ENCODE data around the gene TAF13. TPM values are rescaled to one million over a fixed set of nuclear protein-coding genes. Genes with fewer than 3 reads are reported as not detected.
A peak's percentile ranks its signal among the peaks of the same experiment; 100 is the strongest.
"Not testable (repeated sequence)": the region's sequence is repeated elsewhere in the genome, so short reads cannot be mapped to it uniquely, and the experiment has no call there.

Gene TAF13
- total RNA-seq, 2 donors from 2014 or later, result 18.3 to 27.4 TPM

DNA sequence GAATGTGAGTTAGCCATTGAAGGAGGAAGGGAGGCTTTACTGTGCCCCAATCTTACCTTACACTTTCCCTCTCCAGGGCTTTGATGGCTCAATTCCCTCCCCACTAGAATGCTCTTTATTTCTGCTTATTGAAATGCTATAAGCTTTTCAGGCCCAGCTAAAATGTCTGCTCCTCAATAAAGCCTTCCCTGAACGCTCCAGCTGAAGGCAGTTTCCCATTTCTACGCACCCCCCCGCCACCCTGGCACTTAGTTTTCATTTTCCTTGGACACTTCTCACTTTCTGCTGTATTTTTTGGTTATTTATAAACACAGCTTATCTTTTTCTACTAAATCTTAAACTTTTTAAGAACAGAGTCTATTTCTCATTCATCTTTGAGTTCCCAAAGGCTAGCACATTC, 7.7 kb upstream of the TAF13 start:
- Mint-ChIP-seq H3K4me3 (no peak overlapping the region), H3K9me3 (no peaks in the 10 kb centered on the region), H3K36me3 (ENCODE audit: low read depth) (no peaks in the 10 kb centered on the region), H3K27ac (no peak overlapping the region), H3K27me3 (no peaks in the 10 kb centered on the region), H3K4me1 (peaks cover 4% of the 10 kb centered on the region)
- ATAC-seq (replicated peaks), result no peak

DNA sequence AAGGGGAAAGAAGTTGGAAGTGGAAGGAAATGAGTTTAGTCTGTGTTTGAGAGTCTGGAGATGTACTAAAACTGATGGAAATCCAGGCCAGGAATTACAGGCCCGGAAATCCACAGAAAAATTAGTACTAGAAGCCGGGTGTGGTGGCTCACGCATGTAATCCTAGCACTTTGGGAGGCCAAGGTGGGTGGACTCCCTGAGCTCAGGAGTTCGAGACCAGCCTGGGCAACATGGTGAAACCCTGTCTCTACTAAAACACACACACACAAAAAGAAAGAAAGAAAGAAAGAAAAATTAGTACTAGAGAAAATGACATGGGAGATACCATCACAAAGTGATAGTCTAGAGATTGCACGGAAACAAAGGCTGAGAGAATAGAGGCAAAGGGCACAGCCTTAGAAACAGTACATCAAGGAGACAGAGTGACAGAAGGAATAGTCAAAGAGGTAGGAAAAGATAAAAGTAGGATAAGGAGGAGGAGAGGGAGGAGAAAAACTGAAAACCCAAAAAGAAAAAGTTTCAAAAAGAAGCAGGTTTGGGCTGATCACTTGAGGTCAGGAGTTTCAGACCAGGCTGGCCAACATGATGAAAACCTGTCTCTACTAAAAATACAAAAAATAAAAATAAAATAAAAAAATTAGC, 4.8 kb upstream of the TAF13 start:
- Mint-ChIP-seq H3K4me3 (no peak overlapping the region), H3K27me3 (no peaks in the 10 kb centered on the region), H3K36me3 (ENCODE audit: low read depth) (peaks cover 6% of the 10 kb centered on the region), H3K27ac (peak overlapping the region; percentile 28), H3K9me3 (no peaks in the 10 kb centered on the region), H3K4me1 (peaks cover 4% of the 10 kb centered on the region)
- no peak for ATAC-seq (replicated peaks)

DNA sequence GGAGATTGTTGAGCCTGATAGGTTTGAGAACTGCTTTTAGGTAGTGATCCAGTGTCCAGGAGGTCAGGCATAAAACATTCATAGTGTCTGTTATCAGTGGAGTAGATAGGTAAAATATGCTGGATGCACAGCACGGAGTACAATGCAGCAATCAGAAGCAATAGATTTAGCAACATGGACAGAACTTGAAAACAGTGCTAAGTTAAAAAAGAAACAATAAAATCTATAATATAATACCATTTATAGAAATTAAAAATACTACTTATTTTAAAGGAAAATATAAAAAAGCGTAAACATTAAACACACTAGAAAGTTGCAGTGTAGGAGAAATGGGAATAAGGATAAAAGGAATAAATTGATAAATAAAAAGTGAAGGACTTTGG, 3.4 kb upstream of the TAF13 start:
- Mint-ChIP-seq H3K9me3 (no peaks in the 10 kb centered on the region), H3K27ac (no peak overlapping the region), H3K4me3 (no peak overlapping the region), H3K36me3 (ENCODE audit: low read depth) (peaks cover 8% of the 10 kb centered on the region), H3K27me3 (no peaks in the 10 kb centered on the region), H3K4me1 (peaks cover 4% of the 10 kb centered on the region)
- no peak for ATAC-seq (replicated peaks)

DNA sequence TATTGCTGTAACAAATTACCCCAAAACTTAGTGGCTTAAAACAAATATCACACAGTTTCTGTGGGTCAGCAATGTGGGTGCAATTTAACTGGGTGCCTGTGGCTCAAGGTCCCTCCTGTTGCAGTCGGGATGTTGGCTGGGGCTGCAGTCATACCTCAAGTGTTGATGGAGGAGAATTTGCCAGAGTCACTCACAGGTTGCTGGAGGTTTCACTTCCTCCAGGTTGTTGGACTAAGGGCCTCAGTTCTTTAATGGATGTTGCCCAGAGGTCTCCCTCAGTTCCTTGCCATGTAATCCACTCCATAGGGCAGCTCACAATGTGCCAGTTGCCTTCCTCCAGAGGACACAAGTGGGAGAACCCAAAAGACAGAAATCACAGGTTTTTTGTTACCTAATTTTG, 2.5 kb upstream of the TAF13 start:
- Mint-ChIP-seq H3K27ac (no peak overlapping the region), H3K9me3 (no peaks in the 10 kb centered on the region), H3K36me3 (ENCODE audit: low read depth) (peaks cover 18% of the 10 kb centered on the region), H3K4me1 (peaks cover 4% of the 10 kb centered on the region), H3K27me3 (no peaks in the 10 kb centered on the region), H3K4me3 (no peak overlapping the region)
- ATAC-seq (replicated peaks), result no peak

DNA sequence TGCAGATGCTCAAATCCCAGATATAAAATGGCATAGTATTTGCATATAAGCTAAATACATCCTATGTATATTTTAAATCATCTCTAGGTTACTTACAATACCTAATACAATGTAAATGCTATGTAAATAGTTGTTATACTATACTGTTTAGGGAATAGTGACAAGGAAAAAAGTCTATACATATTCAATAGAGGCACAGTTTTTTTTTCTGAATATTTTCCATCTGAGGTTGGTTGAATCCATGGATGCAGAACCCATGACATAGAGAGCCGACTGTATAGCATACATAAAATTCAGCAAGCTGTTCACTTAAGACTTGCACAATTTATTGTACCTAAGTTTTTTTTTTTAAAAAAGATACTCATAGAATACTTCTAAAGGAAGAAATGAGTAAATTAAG, 6.5 kb downstream of the TAF13 start:
- Mint-ChIP-seq H3K27me3 (no peaks in the 10 kb centered on the region), H3K36me3 (ENCODE audit: low read depth) (peaks cover 88% of the 10 kb centered on the region)

DNA sequence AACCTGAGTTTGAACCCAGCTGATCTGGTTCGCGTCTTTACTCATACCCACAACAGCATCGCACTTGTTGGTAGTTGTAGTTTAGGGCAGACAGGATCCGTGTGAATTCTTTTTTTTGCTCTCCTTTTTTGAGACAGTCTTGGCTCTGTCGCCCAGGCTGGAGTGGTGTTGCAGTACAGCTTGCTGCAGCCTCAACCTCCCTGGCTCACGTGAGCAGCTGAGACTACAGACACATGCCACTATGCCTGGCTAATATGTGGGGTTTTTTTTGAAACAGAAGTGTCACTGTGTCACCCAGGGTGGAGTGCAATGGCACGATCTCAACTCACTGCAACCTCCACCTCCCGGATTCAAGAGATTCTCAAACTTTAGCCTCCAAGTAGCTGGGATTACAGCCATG, 7.9 kb downstream of the TAF13 start:
- Mint-ChIP-seq H3K36me3 (ENCODE audit: low read depth) (peaks cover 84% of the 10 kb centered on the region), H3K4me3 (no peak overlapping the region), H3K27ac (no peak overlapping the region), H3K9me3 (no peaks in the 10 kb centered on the region), H3K4me1 (no peaks in the 10 kb centered on the region), H3K27me3 (no peaks in the 10 kb centered on the region)
- ATAC-seq (replicated peaks), result no peak

More for the DNA sequence above, 6.5 kb downstream of the TAF13 start:
- Mint-ChIP-seq H3K9me3 (no peaks in the 10 kb centered on the region), H3K4me1 (no peaks in the 10 kb centered on the region), H3K27ac (no peak overlapping the region), H3K4me3 (no peak overlapping the region)
- no peak for ATAC-seq (replicated peaks)

DNA sequence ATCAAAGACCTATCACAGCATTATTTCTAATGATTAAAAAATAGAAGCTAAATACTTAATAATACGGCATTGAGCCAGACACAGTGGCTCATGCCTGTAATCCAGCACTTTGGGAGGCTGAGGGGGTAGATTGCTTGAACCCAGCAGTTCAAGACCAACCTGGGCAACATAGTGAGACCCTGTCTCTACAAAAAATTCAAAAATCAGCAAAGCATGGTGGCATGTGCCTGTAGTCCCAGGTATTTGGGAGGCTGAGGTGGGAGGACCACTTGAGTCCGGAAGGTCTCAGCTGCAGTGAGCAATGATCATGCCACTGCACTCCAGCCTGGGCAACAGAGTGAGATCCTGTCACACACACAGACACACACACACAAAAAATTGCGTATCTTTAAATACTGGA, 10.7 kb downstream of the TAF13 start:
- no peak overlapping the region for H3K4me3 Mint-ChIP-seq
- no peaks in the 10 kb centered on the region for H3K27me3 Mint-ChIP-seq
- ATAC-seq (replicated peaks), result no peak
- H3K4me1 Mint-ChIP-seq, result no peaks in the 10 kb centered on the region
- H3K36me3 Mint-ChIP-seq (ENCODE audit: low read depth), result peaks cover 72% of the 10 kb centered on the region
- no peak overlapping the region for H3K27ac Mint-ChIP-seq
- no peaks in the 10 kb centered on the region for H3K9me3 Mint-ChIP-seq

DNA sequence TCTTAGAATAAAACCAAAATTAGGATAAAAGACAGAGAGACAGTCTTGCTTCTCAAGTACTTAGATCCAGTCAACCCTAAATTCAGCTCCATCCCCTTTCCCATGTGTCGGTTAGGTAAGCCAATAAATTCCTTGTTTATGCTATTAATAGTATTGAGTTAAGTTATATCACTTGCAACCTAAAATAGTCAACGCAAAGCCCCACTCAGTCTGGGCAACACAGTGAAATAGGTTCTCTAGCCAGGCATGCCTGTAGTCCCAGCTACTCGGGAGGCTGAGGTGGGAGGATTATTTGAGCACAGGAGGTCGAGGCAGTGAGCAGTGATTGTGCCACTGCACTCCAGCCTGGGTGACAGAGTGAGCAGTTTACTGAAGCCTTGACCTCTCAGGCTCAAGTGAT, 14.6 kb downstream of the TAF13 start:
- Mint-ChIP-seq H3K36me3 (ENCODE audit: low read depth) (peaks cover 35% of the 10 kb centered on the region), H3K27me3 (no peaks in the 10 kb centered on the region), H3K9me3 (no peaks in the 10 kb centered on the region), H3K27ac (no peak overlapping the region), H3K4me3 (no peak overlapping the region), H3K4me1 (no peaks in the 10 kb centered on the region)
- no peak for ATAC-seq (replicated peaks)

DNA sequence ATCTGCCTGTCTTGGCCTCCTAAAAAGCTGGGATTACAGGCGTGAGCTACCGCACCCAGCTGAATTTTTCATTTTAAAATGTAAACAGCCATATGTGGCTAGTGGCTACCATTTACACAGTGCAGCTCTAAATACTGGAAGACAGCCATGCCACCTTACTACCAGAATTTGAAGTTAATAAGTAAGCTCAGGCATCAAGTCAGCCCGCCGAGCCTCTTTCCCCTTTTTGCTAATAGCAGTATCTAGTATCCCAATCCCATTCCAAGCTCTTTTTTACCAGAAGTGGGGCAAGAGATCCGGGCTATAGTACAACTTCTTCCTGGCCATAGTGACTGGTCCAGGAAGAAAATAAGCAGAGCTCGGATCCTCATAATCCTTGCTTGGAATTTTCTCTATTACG, 15.1 kb downstream of the TAF13 start:
- no peak for ATAC-seq (replicated peaks)

DNA sequence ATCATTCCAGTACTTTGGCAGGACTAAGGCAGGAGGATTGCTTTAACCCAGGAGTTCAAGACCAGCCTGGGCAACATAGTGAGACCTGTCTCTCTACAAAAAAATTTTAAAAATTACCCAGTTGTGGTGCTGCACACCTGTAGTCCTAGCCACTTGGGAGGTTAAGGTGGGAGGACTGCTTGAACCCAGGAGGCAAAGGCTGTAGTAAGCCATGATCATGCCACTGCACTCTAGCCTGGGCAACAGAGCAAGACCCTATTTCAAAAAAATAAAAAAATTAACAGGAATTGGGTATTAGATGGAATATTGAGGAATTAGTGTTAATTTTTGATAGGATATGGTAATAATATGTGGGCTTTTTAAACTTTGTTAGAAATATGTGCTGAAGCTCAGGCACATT, 16.8 kb downstream of the TAF13 start:
- Mint-ChIP-seq H3K36me3 (ENCODE audit: low read depth) (peaks cover 14% of the 10 kb centered on the region), H3K4me1 (no peaks in the 10 kb centered on the region), H3K27me3 (no peaks in the 10 kb centered on the region), H3K4me3 (no peak overlapping the region), H3K9me3 (no peaks in the 10 kb centered on the region), H3K27ac (no peak overlapping the region)
- no peak for ATAC-seq (replicated peaks)

More for the DNA sequence above, 15.1 kb downstream of the TAF13 start:
- peaks cover 30% of the 10 kb centered on the region for H3K36me3 Mint-ChIP-seq (ENCODE audit: low read depth)
- no peak overlapping the region for H3K4me3 Mint-ChIP-seq
- H3K27ac Mint-ChIP-seq, result no peak overlapping the region
- no peaks in the 10 kb centered on the region for H3K4me1 Mint-ChIP-seq
- no peaks in the 10 kb centered on the region for H3K27me3 Mint-ChIP-seq
- H3K9me3 Mint-ChIP-seq, result no peaks in the 10 kb centered on the region

DNA sequence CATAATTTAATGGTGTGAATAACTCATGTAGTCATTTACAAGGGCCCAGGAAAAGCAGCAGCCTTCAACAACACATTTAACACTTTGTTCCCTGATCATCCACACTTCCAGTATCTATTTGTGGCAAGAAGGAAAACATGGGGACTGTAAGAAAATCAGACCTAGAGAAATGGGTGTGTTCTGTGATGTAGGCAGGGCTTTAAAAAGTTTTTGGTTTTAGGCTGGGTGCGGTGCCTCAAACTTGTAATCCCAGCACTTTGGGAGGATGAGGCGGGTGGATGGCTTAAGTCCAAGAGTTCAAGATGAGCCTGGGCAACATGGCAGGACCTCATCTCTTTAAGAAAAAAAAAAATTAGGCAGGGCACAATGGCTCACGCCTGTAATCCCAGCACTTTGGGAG, 19.7 kb downstream of the TAF13 start:
- Mint-ChIP-seq H3K27me3 (no peaks in the 10 kb centered on the region), H3K4me3 (no peak overlapping the region), H3K9me3 (no peaks in the 10 kb centered on the region), H3K36me3 (ENCODE audit: low read depth) (no peaks in the 10 kb centered on the region), H3K27ac (no peak overlapping the region), H3K4me1 (no peaks in the 10 kb centered on the region)
- ATAC-seq (replicated peaks), result no peak

DNA sequence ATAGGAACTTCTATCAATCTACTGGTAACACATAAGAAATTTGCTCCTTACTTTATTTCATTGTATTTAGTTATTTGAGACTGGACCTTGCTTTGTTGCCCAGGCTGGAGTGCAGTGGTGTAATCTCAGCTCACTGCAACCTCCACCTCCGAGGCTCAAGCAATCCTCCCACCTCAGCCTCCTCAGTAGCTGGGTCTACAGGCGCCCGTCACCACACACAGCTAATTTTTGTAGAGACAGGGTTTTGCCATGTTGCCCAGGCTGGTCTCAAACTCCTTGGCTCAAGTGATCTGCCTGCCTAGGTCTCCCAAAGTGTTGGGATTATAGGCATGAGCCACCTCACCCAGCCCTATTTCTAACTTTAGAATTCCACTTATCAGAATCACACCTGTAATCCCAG, 23.7 kb downstream of the TAF13 start:
- H3K4me1 Mint-ChIP-seq; H3K4me3 Mint-ChIP-seq; H3K36me3 Mint-ChIP-seq (ENCODE audit: low read depth); H3K27me3 Mint-ChIP-seq; H3K27ac Mint-ChIP-seq; H3K9me3 Mint-ChIP-seq; ATAC-seq (replicated peaks): not testable (repeated sequence)

DNA sequence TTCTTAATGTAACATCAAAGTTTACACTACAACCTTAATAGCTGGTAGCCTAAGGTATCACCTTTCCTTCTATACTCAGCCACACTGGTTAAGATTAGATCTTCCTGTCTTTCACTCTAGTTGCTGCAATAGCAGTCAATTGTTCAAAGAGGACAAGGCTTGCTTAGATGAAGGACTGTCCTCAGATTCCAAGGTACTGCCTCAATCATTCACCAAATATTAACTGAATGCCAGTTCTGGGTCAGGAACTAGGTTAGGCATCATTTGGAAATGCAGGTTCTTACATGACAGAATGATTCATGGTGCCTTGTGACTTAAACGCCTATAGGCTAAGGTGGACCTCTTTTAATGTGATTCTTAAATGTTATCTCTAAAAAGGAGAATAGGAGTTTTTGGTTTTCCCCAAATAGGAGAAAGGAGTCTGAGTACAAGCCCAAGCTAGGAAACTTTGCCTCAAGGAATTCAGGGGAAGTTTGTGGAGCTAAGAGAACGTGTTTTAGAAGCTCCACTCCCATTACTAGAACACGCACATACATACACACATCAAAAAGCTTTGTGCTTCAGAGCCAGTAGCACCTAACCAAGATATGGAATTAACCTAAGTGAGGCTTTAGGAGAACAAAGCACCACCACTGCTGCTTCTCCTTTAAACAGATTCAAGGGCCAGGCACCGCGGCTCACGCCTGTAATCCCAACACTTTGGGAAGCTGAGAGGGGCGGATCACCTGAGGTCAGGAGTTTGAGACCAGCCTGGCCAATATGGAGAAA, 25.4 kb downstream of the TAF13 start:
- Mint-ChIP-seq H3K36me3 (ENCODE audit: low read depth) (no peaks in the 10 kb centered on the region), H3K4me1 (no peaks in the 10 kb centered on the region), H3K27me3 (no peaks in the 10 kb centered on the region), H3K27ac (no peak overlapping the region), H3K4me3 (no peak overlapping the region), H3K9me3 (no peaks in the 10 kb centered on the region)
- ATAC-seq (replicated peaks), result no peak

DNA sequence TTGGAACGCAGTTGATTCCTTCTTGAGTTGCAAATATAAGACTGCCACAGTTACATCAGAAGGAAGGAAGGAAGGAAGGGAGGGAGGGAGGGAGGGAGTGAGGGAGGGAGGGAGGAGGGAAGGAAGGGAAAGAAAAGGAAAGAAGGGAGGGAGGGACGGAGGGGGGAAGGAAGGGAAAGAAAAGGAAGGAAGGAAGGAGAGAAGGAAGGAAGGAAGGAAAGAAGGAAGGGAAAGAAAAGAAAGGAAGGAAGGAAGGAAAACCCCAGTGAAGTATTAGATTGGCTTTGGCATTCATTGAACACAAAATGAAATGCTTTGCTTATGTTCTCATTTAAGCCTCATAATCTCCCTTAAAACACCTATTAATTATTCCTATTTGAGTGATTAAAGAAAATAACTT, 27.5 kb downstream of the TAF13 start:
- Mint-ChIP-seq H3K27ac (no peak overlapping the region), H3K4me3 (no peak overlapping the region), H3K4me1 (no peaks in the 10 kb centered on the region), H3K27me3 (no peaks in the 10 kb centered on the region), H3K9me3 (no peaks in the 10 kb centered on the region), H3K36me3 (ENCODE audit: low read depth) (no peaks in the 10 kb centered on the region)
- ATAC-seq (replicated peaks), result no peak

DNA sequence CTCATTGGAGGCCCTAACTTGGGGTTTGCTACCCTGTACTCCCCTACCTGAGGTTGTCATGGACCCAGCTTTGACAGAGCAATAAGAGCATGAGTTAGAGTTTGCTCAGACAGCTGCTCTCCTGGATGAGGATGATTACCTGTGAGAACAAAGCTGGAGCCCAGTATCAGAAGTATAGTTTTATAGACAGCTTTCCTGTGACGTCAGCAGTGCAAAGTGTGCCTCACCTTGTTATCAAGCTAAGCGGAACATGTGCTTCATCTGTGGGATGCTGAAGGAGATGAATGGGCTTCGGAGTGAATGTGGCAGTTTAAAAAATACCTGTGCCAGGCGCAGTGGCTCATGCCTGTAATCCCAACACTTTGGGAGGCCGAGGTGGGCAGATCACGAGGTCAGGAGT, 28.5 kb downstream of the TAF13 start:
- no peak overlapping the region for H3K4me3 Mint-ChIP-seq
- ATAC-seq (replicated peaks), result no peak
- no peaks in the 10 kb centered on the region for H3K36me3 Mint-ChIP-seq (ENCODE audit: low read depth)
- no peak overlapping the region for H3K27ac Mint-ChIP-seq
- no peaks in the 10 kb centered on the region for H3K9me3 Mint-ChIP-seq
- H3K4me1 Mint-ChIP-seq, result no peaks in the 10 kb centered on the region
- no peaks in the 10 kb centered on the region for H3K27me3 Mint-ChIP-seq
